ENCODE data around the gene PRR18.
A peak's percentile ranks its signal among the peaks of the same experiment; 100 is the strongest.

PRR18 gene

GRCh38 chr6:166278579-166279392 lies 29.4 kb downstream of the PRR18 start:
- Histone ChIP-seq H3K27me3 (ENCODE audit: insufficient read depth, low read length, poor library complexity) (no peaks in the 10 kb centered on the region), H3K79me2 (ENCODE audit: insufficient read depth, low read length) (no peaks in the 10 kb centered on the region), H3K4me3 (ENCODE audit: low read depth in 1 of 2, low read length in 2 of 2) (no peak overlapping the region), H3K27ac (ENCODE audit: low read length) (no peak overlapping the region), H3K9ac (ENCODE audit: low read depth, low read length) (no peak overlapping the region), H3K4me2 (ENCODE audit: insufficient read depth, low read length) (no peak overlapping the region), H4K20me1 (ENCODE audit: insufficient read depth, low read length) (no peaks in the 10 kb centered on the region), H3K36me3 (ENCODE audit: insufficient read depth, low read length) (no peaks in the 10 kb centered on the region), H3K4me1 (ENCODE audit: insufficient read depth, low read length) (peaks cover 8% of the 10 kb centered on the region), H3K9me3 (ENCODE audit: insufficient read depth, low read length, severe bottlenecking) (no peaks in the 10 kb centered on the region), H2AFZ (ENCODE audit: low read depth, low read length) (no peak overlapping the region)
- DNase-seq (no peak), ATAC-seq (ENCODE audit: insufficient read depth, low read depth) (no peak)
- TF ChIP-seq EZH2 (IDR thresholded peaks at IDR 0.05; ENCODE audit: borderline replicate concordance, low read depth, low read length, severe bottlenecking) = no peak

- TF ChIP-seq, protein P1, sequence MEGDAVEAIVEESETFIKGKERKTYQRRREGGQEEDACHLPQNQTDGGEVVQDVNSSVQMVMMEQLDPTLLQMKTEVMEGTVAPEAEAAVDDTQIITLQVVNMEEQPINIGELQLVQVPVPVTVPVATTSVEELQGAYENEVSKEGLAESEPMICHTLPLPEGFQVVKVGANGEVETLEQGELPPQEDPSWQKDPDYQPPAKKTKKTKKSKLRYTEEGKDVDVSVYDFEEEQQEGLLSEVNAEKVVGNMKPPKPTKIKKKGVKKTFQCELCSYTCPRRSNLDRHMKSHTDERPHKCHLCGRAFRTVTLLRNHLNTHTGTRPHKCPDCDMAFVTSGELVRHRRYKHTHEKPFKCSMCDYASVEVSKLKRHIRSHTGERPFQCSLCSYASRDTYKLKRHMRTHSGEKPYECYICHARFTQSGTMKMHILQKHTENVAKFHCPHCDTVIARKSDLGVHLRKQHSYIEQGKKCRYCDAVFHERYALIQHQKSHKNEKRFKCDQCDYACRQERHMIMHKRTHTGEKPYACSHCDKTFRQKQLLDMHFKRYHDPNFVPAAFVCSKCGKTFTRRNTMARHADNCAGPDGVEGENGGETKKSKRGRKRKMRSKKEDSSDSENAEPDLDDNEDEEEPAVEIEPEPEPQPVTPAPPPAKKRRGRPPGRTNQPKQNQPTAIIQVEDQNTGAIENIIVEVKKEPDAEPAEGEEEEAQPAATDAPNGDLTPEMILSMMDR (IDR thresholded peaks at IDR 0.05; ENCODE audit: borderline replicate concordance, extremely low read depth, low read length, poor library complexity, severe bottlenecking) = no peak
- TF ChIP-seq EZH2 (IDR thresholded peaks at IDR 0.05; ENCODE audit: borderline replicate concordance, low read depth, low read length, severe bottlenecking) = no peak
- ATAC-seq (ENCODE audit: insufficient read depth, low read depth) (no peak), DNase-seq (no peak)
- Histone ChIP-seq H3K79me2 (ENCODE audit: insufficient read depth, low read length) (no peaks in the 10 kb centered on the region), H4K20me1 (ENCODE audit: insufficient read depth, low read length) (no peaks in the 10 kb centered on the region), H3K4me1 (ENCODE audit: insufficient read depth, low read length) (peaks cover 8% of the 10 kb centered on the region), H3K27me3 (ENCODE audit: insufficient read depth, low read length, poor library complexity) (no peaks in the 10 kb centered on the region), H3K9me3 (ENCODE audit: insufficient read depth, low read length, severe bottlenecking) (no peaks in the 10 kb centered on the region), H3K9ac (ENCODE audit: low read depth, low read length) (no peak overlapping the region), H3K4me2 (ENCODE audit: insufficient read depth, low read length) (no peak overlapping the region), H3K4me3 (ENCODE audit: low read depth in 1 of 2, low read length in 2 of 2) (no peak overlapping the region), H2AFZ (ENCODE audit: low read depth, low read length) (no peak overlapping the region), H3K27ac (ENCODE audit: low read length) (no peak overlapping the region), H3K36me3 (ENCODE audit: insufficient read depth, low read length) (no peaks in the 10 kb centered on the region)
Measured at GRCh38 chr6:166277892-166278578, 30.2 kb downstream of the PRR18 start.

DNA sequence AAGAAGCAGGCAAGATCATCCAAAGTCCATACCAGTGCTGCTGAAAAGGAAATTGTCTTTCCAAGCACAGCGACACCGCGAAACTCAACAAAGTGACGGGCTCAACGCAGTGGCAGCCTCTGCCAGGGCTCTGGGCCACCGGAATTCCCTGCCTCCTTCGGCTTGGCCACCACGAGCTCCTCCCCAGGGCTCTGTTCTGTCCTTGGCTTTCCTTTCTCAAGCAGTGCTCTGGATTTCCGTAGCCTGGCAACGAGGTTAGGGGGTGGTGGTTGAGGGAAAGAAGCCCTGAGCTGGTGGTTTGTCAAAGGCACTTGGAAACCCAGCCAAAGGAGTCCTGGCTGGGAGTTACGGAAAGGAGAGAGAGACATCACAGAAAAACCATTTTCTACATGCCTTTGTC lies 31.2 kb downstream of the PRR18 start:
- ATAC-seq (ENCODE audit: insufficient read depth, low read depth) (no peak), DNase-seq (no peak)
- Histone ChIP-seq H3K27me3 (ENCODE audit: insufficient read depth, low read length, poor library complexity) (no peaks in the 10 kb centered on the region), H3K4me3 (ENCODE audit: low read depth in 1 of 2, low read length in 2 of 2) (no peak overlapping the region), H3K79me2 (ENCODE audit: insufficient read depth, low read length) (no peaks in the 10 kb centered on the region), H3K27ac (ENCODE audit: low read length) (no peak overlapping the region), H3K4me2 (ENCODE audit: insufficient read depth, low read length) (no peak overlapping the region), H3K9me3 (ENCODE audit: insufficient read depth, low read length, severe bottlenecking) (no peaks in the 10 kb centered on the region), H3K4me1 (ENCODE audit: insufficient read depth, low read length) (peaks cover 8% of the 10 kb centered on the region), H3K36me3 (ENCODE audit: insufficient read depth, low read length) (no peaks in the 10 kb centered on the region), H2AFZ (ENCODE audit: low read depth, low read length) (peak overlapping the region; percentile 9; the same call in 1 of the 2 replicates), H3K9ac (ENCODE audit: low read depth, low read length) (no peak overlapping the region), H4K20me1 (ENCODE audit: insufficient read depth, low read length) (no peaks in the 10 kb centered on the region)
- no peak for TF ChIP-seq EZH2 (IDR thresholded peaks at IDR 0.05; ENCODE audit: borderline replicate concordance, low read depth, low read length, severe bottlenecking)
- TF ChIP-seq, protein P1 (IDR thresholded peaks at IDR 0.05; ENCODE audit: borderline replicate concordance, extremely low read depth, low read length, poor library complexity, severe bottlenecking) = no peak

- H4K20me1 ChIP-seq (ENCODE audit: insufficient read depth, low read length) = no peaks in the 10 kb centered on the region
- H3K9ac ChIP-seq (ENCODE audit: low read depth, low read length) = no peak overlapping the region
- no peaks in the 10 kb centered on the region for H3K79me2 ChIP-seq (ENCODE audit: insufficient read depth, low read length)
- 0 out of 2 replicates have a peak overlapping the region, but pooled peaks have one; percentile 10 for H2AFZ ChIP-seq (ENCODE audit: low read depth, low read length)
- H3K27ac ChIP-seq (ENCODE audit: low read length) = no peak overlapping the region
- no peaks in the 10 kb centered on the region for H3K27me3 ChIP-seq (ENCODE audit: insufficient read depth, low read length, poor library complexity)
- H3K4me1 ChIP-seq (ENCODE audit: insufficient read depth, low read length) = peaks cover 8% of the 10 kb centered on the region
- H3K4me3 ChIP-seq (ENCODE audit: low read depth in 1 of 2, low read length in 2 of 2) = no peak overlapping the region
- H3K9me3 ChIP-seq (ENCODE audit: insufficient read depth, low read length, severe bottlenecking) = no peaks in the 10 kb centered on the region
- DNase-seq (peak; percentile 84), ATAC-seq (ENCODE audit: insufficient read depth, low read depth) (peak; percentile 96)
- TF ChIP-seq, protein P1 (IDR thresholded peaks at IDR 0.05; ENCODE audit: borderline replicate concordance, extremely low read depth, low read length, poor library complexity, severe bottlenecking) = peak; percentile 97
- TF ChIP-seq EZH2 (IDR thresholded peaks at IDR 0.05; ENCODE audit: borderline replicate concordance, low read depth, low read length, severe bottlenecking) = no peak
- H3K36me3 ChIP-seq (ENCODE audit: insufficient read depth, low read length) = no peaks in the 10 kb centered on the region
- peak overlapping the region; percentile 42; the same call in 1 of the 2 replicates for H3K4me2 ChIP-seq (ENCODE audit: insufficient read depth, low read length)
Measured at GRCh38 chr6:166275714-166276166, 32.5 kb downstream of the PRR18 start.
